ENCODE data around the gene SIX4. TPM values are rescaled to one million over a fixed set of nuclear protein-coding genes. Genes with fewer than 3 reads are reported as not detected.

The SIX4 gene
- total RNA-seq, 1 donor from 2014 or later = 1.5 TPM

DNA sequence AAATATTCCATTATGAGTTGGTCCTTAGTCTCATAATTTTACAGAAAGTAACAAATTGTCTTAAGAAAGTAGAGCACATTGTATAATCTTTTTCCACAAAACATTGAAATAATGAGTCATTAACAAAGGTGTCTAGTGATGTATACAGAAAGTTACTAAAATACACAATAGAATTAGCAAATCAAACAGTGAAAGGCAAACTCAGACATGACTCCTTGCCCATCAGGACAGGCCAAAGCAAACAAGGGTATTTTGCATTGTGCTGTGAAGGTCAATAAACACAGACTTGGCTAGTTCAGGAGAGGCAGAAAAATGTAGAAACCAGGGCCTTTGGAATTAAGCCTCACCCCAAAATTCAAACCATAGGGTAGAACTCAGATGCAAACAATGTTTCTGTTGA, 37.3 kb downstream of the SIX4 start:
- H3K4me3 ChIP-seq = no peak overlapping the region
- no peak for DNase-seq
- TF ChIP-seq, protein P1, sequence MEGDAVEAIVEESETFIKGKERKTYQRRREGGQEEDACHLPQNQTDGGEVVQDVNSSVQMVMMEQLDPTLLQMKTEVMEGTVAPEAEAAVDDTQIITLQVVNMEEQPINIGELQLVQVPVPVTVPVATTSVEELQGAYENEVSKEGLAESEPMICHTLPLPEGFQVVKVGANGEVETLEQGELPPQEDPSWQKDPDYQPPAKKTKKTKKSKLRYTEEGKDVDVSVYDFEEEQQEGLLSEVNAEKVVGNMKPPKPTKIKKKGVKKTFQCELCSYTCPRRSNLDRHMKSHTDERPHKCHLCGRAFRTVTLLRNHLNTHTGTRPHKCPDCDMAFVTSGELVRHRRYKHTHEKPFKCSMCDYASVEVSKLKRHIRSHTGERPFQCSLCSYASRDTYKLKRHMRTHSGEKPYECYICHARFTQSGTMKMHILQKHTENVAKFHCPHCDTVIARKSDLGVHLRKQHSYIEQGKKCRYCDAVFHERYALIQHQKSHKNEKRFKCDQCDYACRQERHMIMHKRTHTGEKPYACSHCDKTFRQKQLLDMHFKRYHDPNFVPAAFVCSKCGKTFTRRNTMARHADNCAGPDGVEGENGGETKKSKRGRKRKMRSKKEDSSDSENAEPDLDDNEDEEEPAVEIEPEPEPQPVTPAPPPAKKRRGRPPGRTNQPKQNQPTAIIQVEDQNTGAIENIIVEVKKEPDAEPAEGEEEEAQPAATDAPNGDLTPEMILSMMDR (IDR thresholded peaks at IDR 0.05; ENCODE audit: borderline replicate concordance) = no peak
- H3K36me3 ChIP-seq = no peaks in the 10 kb centered on the region
- H3K27ac ChIP-seq (replicated peaks) = no peak overlapping the region
- intact Hi-C loops (cut with micrococcal nuclease) = no loop called here
- no peaks in the 10 kb centered on the region for H3K4me1 ChIP-seq
- H3K27me3 ChIP-seq (ENCODE audit: low read depth) = peaks cover 4% of the 10 kb centered on the region
- peaks cover 7% of the 10 kb centered on the region for H3K9me3 ChIP-seq (replicated peaks)

DNA sequence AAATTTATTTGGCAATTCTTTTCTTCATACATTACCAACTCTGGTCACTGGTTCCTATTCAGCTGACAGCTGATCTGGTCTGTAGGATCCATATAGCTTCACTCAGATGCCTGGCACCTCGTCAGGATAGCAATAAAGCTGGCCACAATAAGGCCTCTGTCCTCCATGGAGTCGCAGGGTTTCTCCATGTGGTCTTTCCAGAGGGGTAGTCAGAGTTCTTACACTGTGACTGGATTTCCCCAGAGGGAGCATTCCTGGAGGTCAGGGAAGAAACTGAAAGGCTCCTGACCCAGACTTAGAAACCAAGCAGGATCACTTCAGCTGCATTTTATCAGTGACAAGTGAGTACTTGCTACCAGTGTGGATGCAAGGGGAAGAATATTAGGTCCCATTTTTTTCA, 39.9 kb downstream of the SIX4 start:
- peaks cover 7% of the 10 kb centered on the region for H3K9me3 ChIP-seq (replicated peaks)
- intact Hi-C loops (cut with micrococcal nuclease) = no loop called here
- TF ChIP-seq, protein P1 (IDR thresholded peaks at IDR 0.05; ENCODE audit: borderline replicate concordance) = no peak
- no peak overlapping the region for H3K4me3 ChIP-seq
- H3K27me3 ChIP-seq (ENCODE audit: low read depth) = no peaks in the 10 kb centered on the region
- no peak for DNase-seq
- H3K36me3 ChIP-seq = no peaks in the 10 kb centered on the region
- no peak overlapping the region for H3K27ac ChIP-seq (replicated peaks)
- H3K4me1 ChIP-seq = no peaks in the 10 kb centered on the region

DNA sequence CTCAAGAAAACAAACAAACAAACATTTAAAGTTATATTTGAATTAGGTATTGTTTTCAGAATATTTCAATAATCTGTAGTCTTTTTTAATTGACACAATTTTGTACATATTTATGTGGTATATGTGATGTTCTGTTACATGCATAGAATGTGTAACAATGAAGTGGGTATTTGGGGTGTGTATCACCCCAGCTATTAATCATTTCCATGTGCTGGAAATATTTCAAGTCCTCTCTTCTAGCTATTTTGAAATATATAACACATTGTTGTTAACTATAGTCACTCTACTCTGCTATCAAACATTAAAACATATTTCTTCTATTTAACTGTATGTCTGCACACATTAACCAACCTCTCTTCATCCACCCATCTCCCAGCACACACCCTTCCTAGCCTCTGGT, 42.9 kb downstream of the SIX4 start:
- Histone ChIP-seq H3K27ac (replicated peaks) (no peak overlapping the region), H3K27me3 (ENCODE audit: low read depth) (no peaks in the 10 kb centered on the region), H3K36me3 (no peaks in the 10 kb centered on the region), H3K4me3 (no peak overlapping the region), H3K4me1 (no peaks in the 10 kb centered on the region), H3K9me3 (replicated peaks) (peaks cover 7% of the 10 kb centered on the region)
- intact Hi-C loops (cut with micrococcal nuclease) = no loop called here
- TF ChIP-seq, protein P1 (IDR thresholded peaks at IDR 0.05; ENCODE audit: borderline replicate concordance) = no peak
- no peak for DNase-seq

DNA sequence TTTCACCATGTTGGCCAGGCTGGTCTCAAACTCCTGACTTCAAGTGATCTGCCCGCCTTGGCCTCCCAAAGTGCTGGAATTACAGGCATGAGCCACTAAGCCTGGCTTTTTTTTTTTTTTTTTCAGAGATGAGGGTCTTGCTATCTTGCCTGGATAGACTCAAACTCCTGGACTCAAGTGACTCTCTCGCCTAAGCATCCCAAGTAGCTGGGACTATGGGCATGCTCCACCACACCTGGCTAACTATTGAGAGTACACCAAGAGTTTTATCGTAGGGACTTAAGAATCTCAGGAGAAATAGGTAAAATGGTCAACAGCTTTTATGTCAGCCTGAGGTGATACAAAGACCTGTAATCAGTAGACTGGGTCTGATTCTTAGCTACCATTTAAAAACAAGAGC, 43.6 kb downstream of the SIX4 start:
- Histone ChIP-seq H3K27ac (replicated peaks) (no peak overlapping the region), H3K4me3 (no peak overlapping the region), H3K36me3 (no peaks in the 10 kb centered on the region), H3K27me3 (ENCODE audit: low read depth) (no peaks in the 10 kb centered on the region), H3K4me1 (no peaks in the 10 kb centered on the region), H3K9me3 (replicated peaks) (peaks cover 7% of the 10 kb centered on the region)
- TF ChIP-seq, protein P1 (IDR thresholded peaks at IDR 0.05; ENCODE audit: borderline replicate concordance) = no peak
- DNase-seq = no peak
- intact Hi-C loops (cut with micrococcal nuclease) = no loop called here

DNA sequence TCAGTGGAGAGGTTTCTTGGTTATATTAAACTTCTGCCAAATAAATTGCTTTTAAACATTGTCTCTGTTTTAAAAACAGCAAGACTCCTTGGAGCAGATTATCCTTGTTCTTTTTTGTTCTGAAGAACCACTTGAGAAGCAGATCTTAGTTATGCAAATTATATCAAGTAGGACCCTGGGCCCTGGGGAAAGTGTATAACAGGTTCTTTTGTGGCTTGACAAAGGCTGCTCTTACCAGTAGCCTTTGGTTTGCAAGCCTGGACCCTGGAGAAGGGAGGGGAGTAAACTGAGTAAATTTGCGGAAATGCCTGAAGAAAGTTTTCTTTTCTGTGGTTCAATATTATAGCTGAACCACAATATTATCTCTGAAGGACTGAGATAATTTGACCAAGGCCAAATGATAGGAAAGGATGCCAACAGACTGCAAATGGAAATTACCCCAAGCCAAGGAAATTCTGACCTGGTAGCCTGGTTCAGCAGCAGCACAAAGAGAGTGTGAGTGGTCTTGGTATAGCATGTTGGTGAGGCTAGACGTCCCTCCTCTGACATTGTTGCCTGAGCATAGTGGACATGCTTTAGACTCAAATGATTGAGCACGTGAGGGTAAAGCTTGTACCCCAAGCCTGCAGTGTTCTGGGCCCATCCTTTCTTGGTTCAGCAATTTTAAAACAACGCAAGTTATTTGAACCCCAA, 44.4 kb downstream of the SIX4 start:
- H3K4me1 ChIP-seq = no peaks in the 10 kb centered on the region
- TF ChIP-seq, protein P1 (IDR thresholded peaks at IDR 0.05; ENCODE audit: borderline replicate concordance) = no peak
- H3K9me3 ChIP-seq (replicated peaks) = peaks cover 7% of the 10 kb centered on the region
- no peaks in the 10 kb centered on the region for H3K27me3 ChIP-seq (ENCODE audit: low read depth)
- no peak overlapping the region for H3K27ac ChIP-seq (replicated peaks)
- intact Hi-C loops (cut with micrococcal nuclease) = no loop called here
- no peak overlapping the region for H3K4me3 ChIP-seq
- DNase-seq = no peak
- H3K36me3 ChIP-seq = no peaks in the 10 kb centered on the region
